HUES6 (cell line): ENCODE data around the gene ZNF516.

ENCODE experiments used
- H3K27ac ChIP-seq: 2 replicates; pipeline ENCODE4 v1.7.0; 2013; ENCODE audit warnings: low read depth, mild to moderate bottlenecking, low read length, inconsistent platforms
- H3K27me3 ChIP-seq: 2 replicates; pipeline ENCODE4 v1.6.1; 2013; ENCODE audit warnings: low read length; ENCODE audit not compliant: control insufficient read depth, insufficient read depth
- H3K36me3 ChIP-seq: 2 replicates; pipeline ENCODE4 v1.6.1; 2013; ENCODE audit warnings: low read length; ENCODE audit not compliant: control insufficient read depth, insufficient read depth
- H3K4me1 ChIP-seq: 2 replicates; pipeline ENCODE4 v1.6.1; 2013; ENCODE audit warnings: low read length; ENCODE audit not compliant: control insufficient read depth, insufficient read depth
- H3K4me3 ChIP-seq: 2 replicates; pipeline ENCODE4 v1.5.1; 2013; ENCODE audit warnings: low read depth, low read length
- H3K9ac ChIP-seq: one replicate; pipeline ENCODE4 v1.6.1; 2013; ENCODE audit warnings: mild to moderate bottlenecking, low read length
- H3K9me3 ChIP-seq: 2 replicates; pipeline ENCODE4 v1.6.1; 2013; ENCODE audit warnings: low read depth, low read length; ENCODE audit not compliant: control insufficient read depth, insufficient read depth

The ZNF516 gene

GRCh38 chr18:76496194-76496890 is 1.3 kb upstream of the ZNF516 start:
- Histone ChIP-seq H3K4me1 (peaks cover 10% of the 10 kb centered on the region; the same call in 1 of the 2 replicates), H3K27ac (peak overlapping the region; percentile 18; the same call in 1 of the 2 replicates), H3K9me3 (no peaks in the 10 kb centered on the region), H3K9ac (peak overlapping the region; percentile 73), H3K36me3 (no peaks in the 10 kb centered on the region), H3K4me3 (peak overlapping the region; percentile 69), H3K27me3 (peaks cover 17% of the 10 kb centered on the region)

GRCh38 chr18:76495435-76496193 is 572 bp upstream of the ZNF516 start:
- H3K36me3 ChIP-seq: no peaks in the 10 kb centered on the region
- H3K27me3 ChIP-seq: peaks cover 18% of the 10 kb centered on the region
- peaks cover 10% of the 10 kb centered on the region; the same call in 1 of the 2 replicates for H3K4me1 ChIP-seq
- peak overlapping the region; percentile 73 for H3K9ac ChIP-seq
- H3K27ac ChIP-seq: peak overlapping the region; percentile 64; the same call in 1 of the 2 replicates
- peak overlapping the region; percentile 69 for H3K4me3 ChIP-seq
- no peaks in the 10 kb centered on the region for H3K9me3 ChIP-seq

- Histone ChIP-seq H3K9ac (peak overlapping the region; percentile 81), H3K9me3 (no peaks in the 10 kb centered on the region), H3K27me3 (peaks cover 29% of the 10 kb centered on the region), H3K36me3 (no peaks in the 10 kb centered on the region), H3K27ac (no peak overlapping the region; the same call in 1 of the 2 replicates), H3K4me1 (peaks cover 18% of the 10 kb centered on the region), H3K4me3 (peak overlapping the region; percentile 84)
Measured at GRCh38 chr18:76494231-76495005, 624 bp downstream of the ZNF516 start.

- Histone ChIP-seq H3K9ac (peak overlapping the region; percentile 79), H3K36me3 (no peaks in the 10 kb centered on the region), H3K27ac (peak overlapping the region; percentile 32; the same call in 1 of the 2 replicates), H3K4me1 (peaks cover 27% of the 10 kb centered on the region), H3K9me3 (no peaks in the 10 kb centered on the region), H3K27me3 (peaks cover 29% of the 10 kb centered on the region), H3K4me3 (peak overlapping the region; percentile 84)
Measured at GRCh38 chr18:76493213-76494161, 1.6 kb downstream of the ZNF516 start.

- peak overlapping the region; percentile 84 for H3K4me3 ChIP-seq
Measured at GRCh38 chr18:76492669-76493212, 2.3 kb downstream of the ZNF516 start.

GRCh38 chr18:76491776-76492668 is 3.0 kb downstream of the ZNF516 start:
- Histone ChIP-seq H3K9ac (peak overlapping the region; percentile 82), H3K27me3 (peaks cover 21% of the 10 kb centered on the region), H3K36me3 (no peaks in the 10 kb centered on the region), H3K27ac (peak overlapping the region; percentile 21; the same call in 1 of the 2 replicates), H3K4me3 (peak overlapping the region; percentile 84), H3K4me1 (peaks cover 40% of the 10 kb centered on the region), H3K9me3 (no peaks in the 10 kb centered on the region)

More at GRCh38 chr18:76492669-76493212, 2.3 kb downstream of the ZNF516 start:
- H3K9ac ChIP-seq: peak overlapping the region; percentile 82
- H3K27ac ChIP-seq: peak overlapping the region; percentile 21; the same call in 1 of the 2 replicates
- H3K36me3 ChIP-seq: no peaks in the 10 kb centered on the region
- peaks cover 28% of the 10 kb centered on the region for H3K27me3 ChIP-seq
- peaks cover 34% of the 10 kb centered on the region for H3K4me1 ChIP-seq
- no peaks in the 10 kb centered on the region for H3K9me3 ChIP-seq

GRCh38 chr18:76491473-76491775 is 3.6 kb downstream of the ZNF516 start:
- Histone ChIP-seq H3K9ac (peak overlapping the region; percentile 82), H3K27ac (no peak overlapping the region; the same call in 1 of the 2 replicates), H3K9me3 (no peaks in the 10 kb centered on the region), H3K36me3 (no peaks in the 10 kb centered on the region), H3K4me3 (peak overlapping the region; percentile 84), H3K27me3 (peaks cover 15% of the 10 kb centered on the region; the same call in 1 of the 2 replicates), H3K4me1 (peaks cover 41% of the 10 kb centered on the region)

- peaks cover 15% of the 10 kb centered on the region; the same call in 1 of the 2 replicates for H3K27me3 ChIP-seq
- H3K9ac ChIP-seq: peak overlapping the region; percentile 78
- no peak overlapping the region; the same call in 1 of the 2 replicates for H3K27ac ChIP-seq
- H3K4me3 ChIP-seq: peak overlapping the region; percentile 77
- peaks cover 45% of the 10 kb centered on the region for H3K4me1 ChIP-seq
- no peaks in the 10 kb centered on the region for H3K36me3 ChIP-seq
- no peaks in the 10 kb centered on the region for H3K9me3 ChIP-seq
Measured at GRCh38 chr18:76490670-76491472, 4.2 kb downstream of the ZNF516 start.

- H3K4me3 ChIP-seq: peak overlapping the region; percentile 77
- no peak overlapping the region for H3K27ac ChIP-seq
Measured at GRCh38 chr18:76490033-76490432, 5.0 kb downstream of the ZNF516 start.

More at GRCh38 chr18:76490033-76490432, 5.0 kb downstream of the ZNF516 start:
- Histone ChIP-seq H3K9me3 (no peaks in the 10 kb centered on the region), H3K4me1 (peaks cover 51% of the 10 kb centered on the region), H3K27me3 (peaks cover 15% of the 10 kb centered on the region; the same call in 1 of the 2 replicates), H3K36me3 (no peaks in the 10 kb centered on the region), H3K9ac (peak overlapping the region; percentile 78)
